ENCODE results near the gene EEPD1.
"Not testable (repeated sequence)": the region's sequence is repeated elsewhere in the genome, so short reads cannot be mapped to it uniquely, and the experiment has no call there.

EEPD1 gene

DNA sequence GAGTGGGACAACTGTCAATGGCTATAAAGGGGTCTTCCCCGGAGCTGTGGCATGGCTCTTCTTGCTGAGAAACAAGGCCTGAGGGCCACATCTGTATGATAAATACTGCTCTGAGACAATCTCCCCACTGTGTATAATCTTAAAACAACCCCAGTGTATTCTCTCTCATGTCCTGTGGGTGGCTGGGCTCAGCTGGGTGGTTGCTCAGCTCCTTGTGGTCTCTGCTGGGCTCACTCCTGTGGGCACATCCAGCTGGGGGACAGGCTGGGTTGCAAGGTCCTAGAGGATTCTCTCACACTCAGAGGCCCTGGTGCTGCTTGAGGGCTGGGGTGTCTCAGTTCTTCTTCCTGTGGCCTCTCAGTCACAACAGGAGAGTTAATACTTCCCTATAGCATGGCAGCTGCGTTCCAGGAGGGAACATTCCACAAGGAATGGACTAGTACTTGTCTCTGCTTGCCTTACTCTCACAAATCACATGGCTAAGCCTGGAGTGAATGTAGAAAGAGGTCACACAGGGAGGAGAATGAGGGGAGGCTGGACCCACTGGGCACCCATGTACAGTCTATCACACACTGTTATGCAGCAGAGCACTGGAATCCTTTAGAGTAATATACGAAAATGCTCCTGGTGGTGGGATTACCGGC, 4.5 kb upstream of the EEPD1 start:
- TF ChIP-seq RARB (CRISPR knock-in tag; IDR thresholded peaks at IDR 0.05): no peak
- TF ChIP-seq, protein P1, sequence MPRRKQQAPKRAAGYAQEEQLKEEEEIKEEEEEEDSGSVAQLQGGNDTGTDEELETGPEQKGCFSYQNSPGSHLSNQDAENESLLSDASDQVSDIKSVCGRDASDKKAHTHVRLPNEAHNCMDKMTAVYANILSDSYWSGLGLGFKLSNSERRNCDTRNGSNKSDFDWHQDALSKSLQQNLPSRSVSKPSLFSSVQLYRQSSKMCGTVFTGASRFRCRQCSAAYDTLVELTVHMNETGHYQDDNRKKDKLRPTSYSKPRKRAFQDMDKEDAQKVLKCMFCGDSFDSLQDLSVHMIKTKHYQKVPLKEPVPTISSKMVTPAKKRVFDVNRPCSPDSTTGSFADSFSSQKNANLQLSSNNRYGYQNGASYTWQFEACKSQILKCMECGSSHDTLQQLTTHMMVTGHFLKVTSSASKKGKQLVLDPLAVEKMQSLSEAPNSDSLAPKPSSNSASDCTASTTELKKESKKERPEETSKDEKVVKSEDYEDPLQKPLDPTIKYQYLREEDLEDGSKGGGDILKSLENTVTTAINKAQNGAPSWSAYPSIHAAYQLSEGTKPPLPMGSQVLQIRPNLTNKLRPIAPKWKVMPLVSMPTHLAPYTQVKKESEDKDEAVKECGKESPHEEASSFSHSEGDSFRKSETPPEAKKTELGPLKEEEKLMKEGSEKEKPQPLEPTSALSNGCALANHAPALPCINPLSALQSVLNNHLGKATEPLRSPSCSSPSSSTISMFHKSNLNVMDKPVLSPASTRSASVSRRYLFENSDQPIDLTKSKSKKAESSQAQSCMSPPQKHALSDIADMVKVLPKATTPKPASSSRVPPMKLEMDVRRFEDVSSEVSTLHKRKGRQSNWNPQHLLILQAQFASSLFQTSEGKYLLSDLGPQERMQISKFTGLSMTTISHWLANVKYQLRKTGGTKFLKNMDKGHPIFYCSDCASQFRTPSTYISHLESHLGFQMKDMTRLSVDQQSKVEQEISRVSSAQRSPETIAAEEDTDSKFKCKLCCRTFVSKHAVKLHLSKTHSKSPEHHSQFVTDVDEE (CRISPR knock-in tag; IDR thresholded peaks at IDR 0.05): no peak
- no peak for TF ChIP-seq ZC3H10 (CRISPR knock-in tag; IDR thresholded peaks at IDR 0.05)
- no peak for TF ChIP-seq PPARA (CRISPR knock-in tag; IDR thresholded peaks at IDR 0.05; ENCODE audit: borderline replicate concordance)
- TF ChIP-seq BACH2 (CRISPR knock-in tag; IDR thresholded peaks at IDR 0.05; ENCODE audit: borderline replicate concordance): no peak
- no peak for TF ChIP-seq ISL1 (CRISPR knock-in tag; IDR thresholded peaks at IDR 0.05)
- TF ChIP-seq TCF4 (CRISPR knock-in tag; IDR thresholded peaks at IDR 0.05; ENCODE audit: borderline replicate concordance): no peak
- TF ChIP-seq SNAI2 (CRISPR knock-in tag; IDR thresholded peaks at IDR 0.05): no peak
- TF ChIP-seq ZNF565 (CRISPR knock-in tag; conservative IDR thresholded peaks at IDR 0.05; ENCODE audit: low read depth): no peak
- TF ChIP-seq ZFP3 (CRISPR knock-in tag; IDR thresholded peaks at IDR 0.05): no peak
- TF ChIP-seq ESRRG (CRISPR knock-in tag; IDR thresholded peaks at IDR 0.05): no peak
- TF ChIP-seq, protein P2, sequence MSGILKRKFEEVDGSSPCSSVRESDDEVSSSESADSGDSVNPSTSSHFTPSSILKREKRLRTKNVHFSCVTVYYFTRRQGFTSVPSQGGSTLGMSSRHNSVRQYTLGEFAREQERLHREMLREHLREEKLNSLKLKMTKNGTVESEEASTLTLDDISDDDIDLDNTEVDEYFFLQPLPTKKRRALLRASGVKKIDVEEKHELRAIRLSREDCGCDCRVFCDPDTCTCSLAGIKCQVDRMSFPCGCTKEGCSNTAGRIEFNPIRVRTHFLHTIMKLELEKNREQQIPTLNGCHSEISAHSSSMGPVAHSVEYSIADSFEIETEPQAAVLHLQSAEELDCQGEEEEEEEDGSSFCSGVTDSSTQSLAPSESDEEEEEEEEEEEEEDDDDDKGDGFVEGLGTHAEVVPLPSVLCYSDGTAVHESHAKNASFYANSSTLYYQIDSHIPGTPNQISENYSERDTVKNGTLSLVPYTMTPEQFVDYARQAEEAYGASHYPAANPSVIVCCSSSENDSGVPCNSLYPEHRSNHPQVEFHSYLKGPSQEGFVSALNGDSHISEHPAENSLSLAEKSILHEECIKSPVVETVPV (CRISPR knock-in tag; IDR thresholded peaks at IDR 0.05): no peak
- TF ChIP-seq, protein P3, sequence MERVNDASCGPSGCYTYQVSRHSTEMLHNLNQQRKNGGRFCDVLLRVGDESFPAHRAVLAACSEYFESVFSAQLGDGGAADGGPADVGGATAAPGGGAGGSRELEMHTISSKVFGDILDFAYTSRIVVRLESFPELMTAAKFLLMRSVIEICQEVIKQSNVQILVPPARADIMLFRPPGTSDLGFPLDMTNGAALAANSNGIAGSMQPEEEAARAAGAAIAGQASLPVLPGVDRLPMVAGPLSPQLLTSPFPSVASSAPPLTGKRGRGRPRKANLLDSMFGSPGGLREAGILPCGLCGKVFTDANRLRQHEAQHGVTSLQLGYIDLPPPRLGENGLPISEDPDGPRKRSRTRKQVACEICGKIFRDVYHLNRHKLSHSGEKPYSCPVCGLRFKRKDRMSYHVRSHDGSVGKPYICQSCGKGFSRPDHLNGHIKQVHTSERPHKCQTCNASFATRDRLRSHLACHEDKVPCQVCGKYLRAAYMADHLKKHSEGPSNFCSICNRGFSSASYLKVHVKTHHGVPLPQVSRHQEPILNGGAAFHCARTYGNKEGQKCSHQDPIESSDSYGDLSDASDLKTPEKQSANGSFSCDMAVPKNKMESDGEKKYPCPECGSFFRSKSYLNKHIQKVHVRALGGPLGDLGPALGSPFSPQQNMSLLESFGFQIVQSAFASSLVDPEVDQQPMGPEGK (CRISPR knock-in tag; IDR thresholded peaks at IDR 0.05; ENCODE audit: borderline replicate concordance): no peak
- no peak for TF ChIP-seq GLIS3 (CRISPR knock-in tag; IDR thresholded peaks at IDR 0.05)
- ATAC-seq: no peak

GRCh38 chr7:36149240-36149639, 3.8 kb upstream of the EEPD1 start:
- ATAC-seq: not testable (repeated sequence)

- ATAC-seq: no peak
- TF ChIP-seq CSDC2 (CRISPR knock-in tag; IDR thresholded peaks at IDR 0.05): no peak
- TF ChIP-seq, protein P3 (CRISPR knock-in tag; IDR thresholded peaks at IDR 0.05; ENCODE audit: borderline replicate concordance): no peak
- TF ChIP-seq, protein P2 (CRISPR knock-in tag; IDR thresholded peaks at IDR 0.05): no peak
- no peak for TF ChIP-seq ARNTL (CRISPR knock-in tag; IDR thresholded peaks at IDR 0.05; ENCODE audit: borderline replicate concordance, low read depth)
- TF ChIP-seq RARB (CRISPR knock-in tag; IDR thresholded peaks at IDR 0.05): no peak
- TF ChIP-seq OSR1 (CRISPR knock-in tag; IDR thresholded peaks at IDR 0.05): no peak
- no peak for TF ChIP-seq ZFP30 (CRISPR knock-in tag; IDR thresholded peaks at IDR 0.05)
- TF ChIP-seq ZC3H10 (CRISPR knock-in tag; IDR thresholded peaks at IDR 0.05): no peak
Measured at GRCh38 chr7:36149694-36150452, 3.2 kb upstream of the EEPD1 start.

All from SK-N-SH treated with all-trans-retinoic acid at 6 μM for 48 hours (cell line).